NCI-H1930 (cell line): ENCODE results near the gene CCDC120.

Source experiments
- DNase-seq, 2 experiments: peaks; one replicate each; lab custom pipeline; 2025; lab: John Stamatoyannopoulos, UW

Gene CCDC120

DNA sequence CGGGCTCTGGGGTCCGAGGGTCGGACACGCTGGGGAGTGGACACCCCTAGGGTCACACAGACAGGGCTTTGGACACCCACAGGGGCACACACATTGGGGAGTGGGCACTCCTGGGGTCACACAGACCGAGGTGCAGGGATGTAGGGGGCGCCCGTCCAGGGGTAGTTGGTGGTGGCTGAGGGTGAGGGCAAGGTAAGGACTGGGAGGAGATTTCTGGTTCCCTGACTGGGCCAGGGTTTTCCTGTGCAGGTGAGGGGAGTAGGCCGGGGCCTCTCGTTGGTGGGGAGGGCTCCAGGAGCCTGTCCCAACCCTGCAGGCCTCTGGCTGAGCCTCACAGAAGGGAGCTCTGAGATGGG, 42.8 kb downstream of the CCDC120 start:
- DNase-seq, result no peak

DNA sequence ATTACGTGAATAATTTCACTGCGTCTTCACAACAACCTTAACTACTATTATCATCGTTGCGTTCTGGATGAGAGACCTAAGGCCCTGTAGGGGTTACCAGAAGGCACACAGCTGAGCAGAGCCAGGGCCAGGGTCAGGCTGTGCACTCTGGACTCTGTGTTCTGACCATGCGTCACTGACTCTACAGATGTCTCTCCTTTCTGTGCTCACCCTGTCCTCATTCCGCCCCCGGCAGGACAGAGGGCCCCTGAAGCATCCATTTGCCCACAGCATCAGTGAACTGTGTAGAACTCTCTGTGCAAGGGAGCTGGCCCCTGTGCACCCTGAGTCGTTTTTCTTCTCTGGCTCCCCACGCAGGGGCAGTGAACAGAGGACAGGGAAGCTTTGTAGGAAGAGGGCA, 43.4 kb downstream of the CCDC120 start:
- no peak for DNase-seq

DNA sequence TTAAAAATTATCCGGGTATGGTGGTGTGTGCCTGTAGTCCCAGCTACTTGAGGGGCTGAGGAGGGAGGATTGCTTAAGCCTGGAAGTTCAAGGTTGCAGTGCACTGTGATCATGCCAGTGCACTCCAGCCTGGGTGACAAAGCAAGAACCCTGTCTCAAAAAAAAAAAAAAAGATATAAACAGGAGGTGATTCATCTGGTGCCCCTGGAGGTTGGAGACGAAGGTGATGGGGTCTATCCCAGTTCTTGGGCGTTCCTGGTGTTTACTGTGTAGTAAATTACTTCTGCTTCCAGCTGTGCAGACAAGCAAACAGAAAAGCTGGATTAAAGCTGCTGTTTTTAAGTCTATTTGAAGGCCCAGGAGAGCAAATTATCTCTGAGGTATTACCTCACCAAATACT, 44.8 kb downstream of the CCDC120 start:
- DNase-seq, result no peak

DNA sequence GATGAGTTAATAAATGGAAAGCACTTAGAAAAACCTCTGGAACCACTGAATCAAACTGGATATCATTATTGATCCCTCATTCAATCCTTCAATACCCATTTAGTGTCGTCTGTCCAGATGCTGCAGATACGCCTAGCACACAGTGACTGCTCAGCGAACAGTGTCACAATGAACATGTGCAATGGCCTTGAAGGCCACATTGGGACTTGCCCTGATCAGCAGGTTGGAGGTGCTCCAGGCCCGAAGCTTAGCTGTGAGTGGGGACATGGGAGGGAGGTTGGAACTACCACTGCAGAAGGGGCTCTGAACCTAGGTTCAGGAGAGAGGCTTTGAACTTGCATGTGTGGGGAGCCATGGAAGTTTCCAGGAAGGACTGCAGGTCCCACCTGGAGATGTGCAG, 47.5 kb downstream of the CCDC120 start:
- DNase-seq, result no peak

DNA sequence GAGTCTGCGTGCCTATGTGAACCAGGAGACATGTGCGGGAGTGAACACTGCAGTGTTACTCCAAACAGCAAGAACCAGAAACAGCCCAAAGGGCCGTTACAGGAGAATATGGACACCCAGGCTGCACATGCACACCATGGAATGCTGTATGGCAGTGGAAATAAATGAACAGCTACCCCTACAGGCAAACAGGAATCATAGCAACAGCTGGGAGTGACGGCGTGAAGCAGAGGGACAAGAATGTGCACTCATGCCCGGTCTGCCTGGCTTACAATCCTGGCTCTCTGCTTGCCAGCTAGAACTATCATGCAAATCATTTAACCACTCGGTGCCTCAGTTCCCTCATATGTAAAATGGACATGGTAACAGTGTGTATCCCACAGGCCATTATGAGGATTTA, 48.1 kb downstream of the CCDC120 start:
- no peak for DNase-seq

DNA sequence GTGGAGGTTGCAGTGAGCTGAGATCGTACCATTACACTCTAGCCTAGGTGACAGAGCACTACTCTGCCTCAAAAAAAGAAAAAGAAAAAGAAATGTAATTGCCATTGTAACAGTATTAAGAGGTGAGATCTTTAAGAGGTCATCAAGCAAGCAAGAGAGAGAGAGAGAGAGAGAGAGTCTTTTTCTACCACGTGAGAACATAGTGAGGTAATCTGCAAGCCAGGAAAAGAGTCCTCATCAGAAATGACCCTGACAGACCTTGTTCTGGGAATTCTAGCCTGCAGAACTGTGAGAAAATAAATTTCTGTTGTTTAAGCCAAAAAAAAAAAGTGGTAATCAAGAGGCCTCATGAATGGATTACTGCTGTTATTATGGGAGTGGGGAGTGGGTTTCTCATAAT, 49.8 kb downstream of the CCDC120 start:
- DNase-seq, result no peak

DNA sequence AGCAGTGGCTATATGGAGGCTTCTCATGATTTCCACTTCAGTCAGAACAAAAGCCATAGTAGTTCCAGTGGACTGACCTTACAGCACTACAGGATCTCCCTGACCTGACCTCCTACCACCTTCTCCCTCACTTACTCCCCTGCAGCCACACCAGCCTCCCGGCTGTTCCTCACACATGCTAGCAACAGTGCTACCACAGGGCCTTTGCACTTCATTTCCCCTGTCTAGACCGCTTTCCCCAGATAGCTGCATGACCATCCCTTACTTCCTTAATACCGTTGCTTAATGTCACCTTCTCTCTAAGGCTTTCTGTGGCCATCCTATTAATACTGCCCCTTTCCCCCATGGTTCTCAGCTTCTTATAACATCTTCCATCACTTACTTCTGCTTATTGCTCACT, 51.6 kb downstream of the CCDC120 start:
- no peak for DNase-seq

DNA sequence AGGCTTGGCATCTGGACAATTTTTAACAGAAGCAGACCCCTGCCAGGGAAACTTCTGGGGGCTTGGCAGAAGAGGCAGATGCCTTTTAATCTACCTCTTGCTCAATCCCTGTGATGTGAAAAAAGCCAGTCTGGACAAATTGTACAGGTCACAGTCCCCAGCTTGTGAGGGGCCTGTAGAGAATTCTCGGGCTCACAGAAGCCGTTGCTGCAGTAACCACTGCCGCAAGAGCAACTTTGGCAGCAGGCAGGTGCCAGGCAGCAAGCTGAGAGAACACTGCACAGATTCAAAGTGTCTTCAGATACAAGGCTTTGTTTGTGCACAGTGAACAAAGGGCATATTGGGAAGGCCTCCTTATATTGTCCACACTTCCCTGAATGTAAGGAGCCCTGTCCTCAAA, 53.0 kb downstream of the CCDC120 start:
- DNase-seq, result no peak

DNA sequence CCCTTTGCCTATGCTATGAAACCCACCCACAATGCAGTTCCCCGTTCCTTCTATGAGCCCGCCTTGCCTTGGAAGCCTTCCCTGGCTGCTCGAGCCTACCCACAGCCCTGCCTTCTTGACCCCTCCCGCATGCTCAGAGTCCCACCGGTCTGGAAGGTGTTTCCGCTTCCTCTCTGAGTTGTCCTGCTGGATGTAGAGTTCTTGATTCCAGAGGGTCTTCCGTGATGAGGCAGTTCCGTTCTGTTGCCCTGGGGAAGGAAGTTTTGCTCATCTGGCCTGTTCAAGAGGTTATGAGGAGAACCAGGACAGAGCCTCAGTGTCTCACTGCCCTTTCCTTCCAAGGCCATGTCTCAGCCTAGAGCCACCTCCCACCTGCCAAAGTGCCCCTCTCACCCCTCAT, 57.3 kb downstream of the CCDC120 start:
- DNase-seq, result no peak

DNA sequence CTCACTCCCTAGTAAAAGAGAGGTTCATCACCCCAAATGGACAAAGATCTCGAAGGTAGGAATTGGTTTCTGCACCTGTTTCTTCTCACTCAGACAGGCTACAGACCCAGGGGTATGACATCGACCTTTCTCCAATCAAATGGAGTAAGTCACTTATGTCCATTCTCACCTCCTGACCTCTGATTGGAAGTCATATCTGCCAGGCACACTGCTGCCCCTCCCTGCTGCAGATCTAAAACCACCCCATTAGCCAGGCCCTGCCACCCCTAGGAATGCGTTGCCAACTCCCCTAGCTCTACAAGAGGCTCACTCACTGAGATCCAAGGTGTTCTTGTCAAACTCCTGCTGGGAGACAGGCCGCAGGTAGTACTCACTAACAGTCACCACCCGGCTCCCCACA, 57.9 kb downstream of the CCDC120 start:
- no peak for DNase-seq

DNA sequence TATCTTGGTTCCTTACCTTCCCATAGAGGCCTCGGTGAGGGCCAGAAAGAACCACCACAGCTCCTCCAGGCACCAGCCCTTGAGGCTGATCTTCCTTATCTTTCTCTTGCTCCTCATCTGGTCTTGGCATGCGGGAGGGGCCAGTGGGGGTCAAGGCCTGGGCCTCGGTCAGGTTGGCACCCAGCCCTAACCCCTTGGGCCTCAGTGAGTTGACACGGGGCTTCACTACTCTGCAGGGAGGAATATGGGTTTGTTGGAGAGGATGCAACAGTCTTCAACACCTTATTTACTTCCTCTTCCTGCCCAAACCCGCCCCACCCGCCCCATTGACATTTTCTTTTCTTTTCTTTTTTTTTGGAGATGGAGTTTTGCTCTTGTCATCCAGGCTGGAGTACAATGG, 58.8 kb downstream of the CCDC120 start:
- no peak for DNase-seq
